ENCODE results near the gene PHKA2.

GRCh38 chrX:18941896-18942295, 42.0 kb downstream of the PHKA2 start:
- TF ChIP-seq CTCF (IDR thresholded peaks at IDR 0.05; ENCODE audit: low read depth, low read length) = no peak
- no peak for TF ChIP-seq MAX (IDR thresholded peaks at IDR 0.05; ENCODE audit: low read depth, low read length)
- TF ChIP-seq MYC (IDR thresholded peaks at IDR 0.05; ENCODE audit: low read depth, low read length) = no peak
- no peak for TF ChIP-seq POLR2A (IDR thresholded peaks at IDR 0.05; ENCODE audit: extremely low read depth, insufficient read length)

Measured in NB4 (cell line).